ENCODE data around the gene KIAA1549. TPM values are rescaled to one million over a fixed set of nuclear protein-coding genes. Genes with fewer than 3 reads are reported as not detected.
"Not testable (repeated sequence)": the region's sequence is repeated elsewhere in the genome, so short reads cannot be mapped to it uniquely, and the experiment has no call there.

The KIAA1549 gene
- total RNA-seq, 1 donor from 2014 or later: 24.4 TPM

GRCh38 chr7:138802706-138803105 is 178.5 kb downstream of the KIAA1549 start:
- TF ChIP-seq CTCF (conservative IDR thresholded peaks at IDR 0.05): no peak

GRCh38 chr7:138801256-138801655 is 179.9 kb downstream of the KIAA1549 start:
- DNase-seq (ENCODE audit: extremely low spot score, unreplicated experiment): no peak
- Mint-ChIP-seq H3K4me3 (no peak overlapping the region), H3K4me1 (ENCODE audit: unreplicated experiment) (peaks cover 6% of the 10 kb centered on the region), H3K36me3 (no peaks in the 10 kb centered on the region), H3K27me3 (peaks cover 14% of the 10 kb centered on the region), H3K27ac (no peak overlapping the region), H3K9me3 (no peaks in the 10 kb centered on the region)
- no peak for TF ChIP-seq CTCF (conservative IDR thresholded peaks at IDR 0.05)

More at GRCh38 chr7:138802706-138803105, 178.5 kb downstream of the KIAA1549 start:
- Mint-ChIP-seq H3K27me3 (peaks cover 11% of the 10 kb centered on the region), H3K4me3 (no peak overlapping the region), H3K36me3 (no peaks in the 10 kb centered on the region), H3K9me3 (no peaks in the 10 kb centered on the region), H3K27ac (no peak overlapping the region), H3K4me1 (ENCODE audit: unreplicated experiment) (peaks cover 6% of the 10 kb centered on the region)
- no peak for DNase-seq (ENCODE audit: extremely low spot score, unreplicated experiment)

GRCh38 chr7:138799336-138800000 is 181.7 kb downstream of the KIAA1549 start:
- Mint-ChIP-seq H3K9me3 (no peaks in the 10 kb centered on the region), H3K27ac (no peak overlapping the region), H3K36me3 (no peaks in the 10 kb centered on the region), H3K27me3 (peaks cover 14% of the 10 kb centered on the region), H3K4me3 (no peak overlapping the region), H3K4me1 (ENCODE audit: unreplicated experiment) (peaks cover 6% of the 10 kb centered on the region)
- no peak for DNase-seq (ENCODE audit: extremely low spot score, unreplicated experiment)
- no peak for TF ChIP-seq CTCF (conservative IDR thresholded peaks at IDR 0.05)

GRCh38 chr7:138798836-138799235 is 182.4 kb downstream of the KIAA1549 start:
- no peak for DNase-seq (ENCODE audit: extremely low spot score, unreplicated experiment)
- Mint-ChIP-seq H3K27me3 (peaks cover 14% of the 10 kb centered on the region), H3K9me3 (no peaks in the 10 kb centered on the region), H3K4me1 (ENCODE audit: unreplicated experiment) (peaks cover 6% of the 10 kb centered on the region), H3K36me3 (no peaks in the 10 kb centered on the region), H3K4me3 (no peak overlapping the region), H3K27ac (no peak overlapping the region)
- no peak for TF ChIP-seq CTCF (conservative IDR thresholded peaks at IDR 0.05)

- Mint-ChIP-seq H3K27ac (no peak within 1 kb of the TSS), H3K4me1 (ENCODE audit: unreplicated experiment) (peaks cover 6% of the 10 kb centered on the region), H3K4me3 (no peak within 1 kb of the TSS), H3K27me3 (peaks cover 14% of the 10 kb centered on the region), H3K36me3 (no peaks in the 10 kb centered on the region), H3K9me3 (no peaks in the 10 kb centered on the region)
- DNase-seq (ENCODE audit: extremely low spot score, unreplicated experiment): no peak
- no peak for TF ChIP-seq CTCF (conservative IDR thresholded peaks at IDR 0.05)
Measured at GRCh38 chr7:138797715-138798320, 183.4 kb downstream of the KIAA1549 start, which contains the start of the genes ATP6V0A4 and TMEM213. ATP6V0A4 (minus strand) TSS chr7:138798196; CDS start chr7:138771247, 26,949 bp downstream. TMEM213 (plus strand) TSS chr7:138797994; CDS start chr7:138798105, 111 bp downstream.

GRCh38 chr7:138797046-138797445 is 184.1 kb downstream of the KIAA1549 start:
- not testable (repeated sequence) for H3K4me1 Mint-ChIP-seq (ENCODE audit: unreplicated experiment); H3K4me3 Mint-ChIP-seq; H3K27ac Mint-ChIP-seq; H3K36me3 Mint-ChIP-seq; DNase-seq (ENCODE audit: extremely low spot score, unreplicated experiment); H3K9me3 Mint-ChIP-seq
- H3K27me3 Mint-ChIP-seq: peaks cover 14% of the 10 kb centered on the region

Data from type B pancreatic cell (in vitro differentiated cells).